GM21737 (cell line): ENCODE measurements around the gene ADAM22.

Experiments
- ATAC-seq: cut with Tn5 transposase; IDR thresholded peaks from one replicate; pipeline ENCODE4 v1.9.1; 2021; ENCODE audit warnings: mild to moderate bottlenecking, moderate library complexity; ENCODE audit not compliant: unreplicated experiment

Gene ADAM22

DNA sequence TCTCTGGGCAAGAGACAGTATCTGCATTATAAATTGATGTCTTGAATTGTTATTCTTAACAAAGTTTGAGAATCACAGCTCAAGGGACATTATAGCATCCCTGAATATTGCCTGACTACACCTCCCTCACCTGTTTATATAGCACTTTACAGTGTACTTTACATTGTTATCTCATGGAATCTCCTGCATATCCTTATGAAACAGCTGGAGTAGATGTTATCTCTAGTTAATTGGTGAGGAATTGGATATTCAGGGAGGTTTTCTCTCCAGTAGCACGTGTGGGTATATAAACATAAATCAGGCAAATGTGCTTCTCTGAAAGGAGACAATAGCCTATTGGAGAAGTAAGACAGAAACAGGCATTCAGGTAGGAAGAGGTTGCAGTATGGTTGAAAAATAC is 168.6 kb downstream of the ADAM22 start:
- ATAC-seq = no peak

DNA sequence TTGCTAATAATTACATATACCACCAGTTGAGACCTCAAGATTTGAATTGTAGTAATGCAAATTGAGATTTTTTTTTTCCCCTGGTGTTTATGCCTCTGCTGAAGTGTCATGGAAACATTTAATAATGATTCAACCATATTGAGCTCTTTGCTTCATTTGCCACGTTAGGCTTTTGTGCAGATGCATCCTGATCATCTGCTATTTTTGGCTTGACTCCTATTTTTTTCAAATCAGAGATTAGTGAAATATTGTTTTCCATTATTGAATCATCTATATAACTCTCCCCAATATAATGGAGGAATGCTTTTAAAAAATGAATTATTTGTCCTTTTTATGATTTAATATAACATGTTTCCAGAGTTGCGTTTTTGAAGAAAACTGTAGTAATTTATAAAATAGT is 170.7 kb downstream of the ADAM22 start:
- no peak for ATAC-seq

DNA sequence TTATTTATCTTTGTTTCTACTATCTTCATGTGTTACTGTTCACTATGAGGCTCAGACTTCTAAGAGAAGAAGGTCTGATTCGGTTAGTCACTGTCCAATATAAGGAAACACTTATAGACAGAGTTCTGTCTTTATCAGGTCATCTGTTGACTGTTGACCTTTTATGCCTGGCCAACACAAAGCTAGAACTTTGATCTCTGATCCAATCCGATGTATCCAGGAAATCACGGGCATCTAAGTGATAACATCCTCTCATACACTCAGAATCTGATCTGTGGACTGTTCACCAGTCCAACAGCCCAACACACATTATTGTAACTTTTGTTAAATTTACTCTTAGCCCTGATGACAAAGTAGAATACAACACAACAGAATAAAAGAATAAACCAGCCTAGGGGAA is 171.2 kb downstream of the ADAM22 start:
- no peak for ATAC-seq

DNA sequence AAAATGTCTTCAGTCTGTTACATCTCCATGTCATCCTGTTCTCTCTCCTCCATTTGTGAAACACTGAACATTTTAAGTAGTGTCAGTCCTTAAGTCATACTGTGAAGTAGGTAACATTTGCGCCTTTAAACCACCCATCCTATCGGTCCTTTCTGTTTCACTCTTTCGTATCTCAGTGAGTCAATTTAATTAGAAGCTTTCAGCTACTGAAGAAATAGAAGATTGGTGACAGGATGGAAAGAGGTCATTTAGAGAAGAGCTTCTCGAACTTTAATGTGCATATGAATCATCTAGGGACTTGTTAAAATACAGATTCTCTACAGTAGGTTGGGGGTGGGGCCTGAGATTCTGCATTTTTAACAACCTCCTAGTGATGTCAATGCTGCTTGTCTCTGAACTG is 172.4 kb downstream of the ADAM22 start:
- no peak for ATAC-seq

DNA sequence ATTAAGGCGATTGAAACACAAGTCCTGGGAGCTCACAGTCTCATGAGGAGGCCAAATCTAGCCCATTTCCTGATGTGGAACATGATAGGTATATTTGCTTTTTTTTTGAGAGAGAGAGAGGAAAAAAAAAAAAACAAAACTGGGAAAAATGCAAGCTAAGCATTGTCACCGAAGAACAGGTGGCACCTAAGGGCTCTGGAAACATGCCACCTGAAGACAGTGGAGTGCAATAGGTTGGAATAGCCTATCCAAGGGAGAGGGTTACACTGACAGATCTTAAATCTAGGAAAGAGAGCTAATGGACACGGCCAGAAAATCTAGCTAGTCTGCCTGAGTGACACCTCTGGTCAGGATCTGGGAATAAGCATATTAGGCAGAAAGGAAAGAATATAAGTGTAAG is 175.6 kb downstream of the ADAM22 start:
- ATAC-seq = no peak

DNA sequence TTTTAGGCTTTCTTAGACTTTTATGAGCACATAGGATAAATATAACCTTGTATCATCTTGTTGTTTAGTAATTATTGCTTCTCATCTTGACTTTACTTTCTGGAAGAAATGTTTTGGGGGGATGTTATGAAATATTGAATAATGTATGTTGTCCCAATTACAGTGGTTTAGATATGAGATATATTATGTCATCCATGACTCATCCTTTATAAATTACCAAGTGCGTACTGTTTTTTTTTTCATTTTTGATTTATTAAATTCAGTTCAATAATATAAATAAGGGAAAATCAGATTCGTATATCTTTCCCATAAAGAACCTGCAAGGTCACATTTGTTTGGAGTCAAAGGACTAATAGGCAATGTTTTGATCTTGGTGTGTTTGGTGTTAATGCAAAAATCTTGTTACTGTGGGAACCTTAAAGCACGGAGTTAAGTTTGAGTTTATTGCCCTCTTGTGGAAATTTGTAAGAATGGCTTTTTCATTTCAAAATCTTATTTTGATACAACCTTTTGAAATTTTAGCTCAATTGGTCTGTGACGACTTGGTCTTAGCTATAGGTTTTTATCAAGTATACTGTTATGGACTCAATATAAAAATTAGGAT is 177.2 kb downstream of the ADAM22 start:
- no peak for ATAC-seq

DNA sequence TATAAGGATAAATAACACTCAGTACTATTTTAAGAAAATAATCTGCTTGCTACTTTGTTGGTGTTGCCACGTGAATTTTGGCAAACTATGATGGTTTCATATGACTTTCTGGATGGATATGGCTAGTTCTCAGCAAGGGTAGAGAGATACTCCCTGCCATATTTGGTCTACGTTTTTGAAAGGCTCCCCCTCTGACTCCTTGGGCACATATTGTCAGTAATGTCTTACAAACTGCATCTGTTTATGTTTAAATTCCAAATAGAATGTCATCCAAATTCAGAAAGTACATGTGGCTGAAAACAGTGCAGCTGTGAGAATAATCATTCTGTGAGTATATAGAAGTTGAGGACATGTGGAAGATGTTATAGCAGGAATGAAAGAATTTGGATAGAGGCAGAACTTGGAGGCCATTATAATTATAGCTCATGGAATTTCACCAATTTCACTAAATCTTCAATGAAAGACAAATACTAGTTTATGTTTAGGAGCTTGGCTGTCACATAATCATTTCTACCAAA is 178.0 kb downstream of the ADAM22 start:
- no peak for ATAC-seq

DNA sequence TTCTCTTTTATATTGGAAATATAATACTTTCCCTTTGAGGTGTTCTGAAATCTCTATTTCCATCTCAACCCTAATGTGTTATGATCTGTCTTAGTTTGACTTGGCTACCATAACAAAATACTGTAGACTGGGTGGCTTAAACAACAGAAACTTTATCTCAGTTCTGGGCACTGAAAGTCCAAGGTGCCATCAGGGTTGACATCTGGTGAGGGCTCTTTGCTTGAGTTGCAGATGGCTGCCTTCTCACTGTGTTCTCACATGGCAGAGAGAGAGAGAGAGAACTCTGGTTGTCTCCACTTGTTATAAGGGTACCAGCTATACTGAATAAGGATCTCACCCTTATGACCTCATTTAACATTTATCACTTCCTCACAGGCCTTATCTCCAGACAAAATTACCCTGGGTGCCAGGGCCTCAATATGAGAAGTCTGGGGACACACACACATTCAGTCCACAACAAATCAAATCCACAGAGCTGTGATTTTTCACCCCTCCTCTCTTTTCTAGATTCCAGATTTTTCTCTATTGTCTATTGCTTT is 181.3 kb downstream of the ADAM22 start:
- no peak for ATAC-seq

DNA sequence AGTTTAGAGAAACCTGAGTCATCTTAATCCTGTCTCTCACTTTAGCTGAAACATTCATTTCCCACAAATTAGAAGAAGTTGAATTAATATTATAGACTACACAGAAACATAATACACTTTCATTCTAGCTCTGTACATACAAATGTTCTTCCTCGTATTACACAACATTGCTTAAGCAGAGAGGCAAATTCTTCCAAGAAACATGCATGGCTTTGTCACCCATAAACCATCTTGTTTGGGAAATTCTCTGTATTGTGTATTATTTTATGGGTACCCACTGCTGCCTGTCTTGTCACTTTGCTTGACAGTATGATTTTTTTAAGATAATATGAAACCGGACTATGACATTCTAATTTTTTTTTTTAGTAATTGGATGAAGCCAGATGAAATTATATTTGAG is 181.8 kb downstream of the ADAM22 start:
- no peak for ATAC-seq

DNA sequence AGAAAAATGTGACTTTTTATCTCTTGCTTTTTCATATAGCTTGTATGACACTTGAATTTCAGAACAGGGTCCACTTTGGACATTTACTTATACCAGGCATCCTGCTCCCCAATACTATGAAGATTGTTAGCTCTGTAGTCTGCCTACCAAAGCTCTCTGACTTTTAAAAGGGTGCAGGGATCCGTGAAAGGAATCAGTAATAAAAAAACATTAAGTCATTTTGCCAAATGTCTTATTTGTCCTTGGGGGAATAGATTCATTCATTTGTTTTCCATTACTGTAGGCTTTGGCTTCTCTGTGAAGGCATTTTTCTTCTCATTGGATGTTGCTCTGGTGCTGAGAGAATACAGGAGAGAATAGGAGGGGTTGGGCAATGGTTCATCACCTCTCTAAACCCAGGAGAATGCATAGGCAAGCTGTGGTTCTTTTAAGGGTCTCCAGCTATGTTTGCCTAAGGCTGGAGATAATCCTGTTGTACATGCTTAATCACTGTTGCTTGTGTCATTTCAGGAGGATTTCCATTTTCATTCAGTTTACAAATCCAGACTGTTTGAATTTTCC is 182.3 kb downstream of the ADAM22 start:
- no peak for ATAC-seq

DNA sequence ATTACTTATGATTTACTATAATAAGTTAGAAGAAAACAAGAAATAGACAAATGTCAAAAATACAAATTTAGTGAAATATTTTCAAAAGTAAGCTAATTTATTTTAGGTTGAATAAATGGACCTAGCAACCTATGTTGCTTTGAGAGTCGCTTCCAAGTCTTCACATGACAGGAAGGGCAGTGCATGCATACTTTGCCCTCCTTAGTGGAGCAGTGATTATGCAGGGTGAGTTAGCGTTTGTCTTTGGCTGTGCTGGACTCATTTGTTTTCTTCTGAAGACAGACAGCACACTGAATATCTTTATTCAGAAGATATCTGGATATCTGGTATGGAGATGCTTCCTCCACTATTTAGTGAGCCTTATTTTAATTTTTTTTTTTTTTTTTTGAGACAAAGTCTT is 183.3 kb downstream of the ADAM22 start:
- ATAC-seq = no peak

DNA sequence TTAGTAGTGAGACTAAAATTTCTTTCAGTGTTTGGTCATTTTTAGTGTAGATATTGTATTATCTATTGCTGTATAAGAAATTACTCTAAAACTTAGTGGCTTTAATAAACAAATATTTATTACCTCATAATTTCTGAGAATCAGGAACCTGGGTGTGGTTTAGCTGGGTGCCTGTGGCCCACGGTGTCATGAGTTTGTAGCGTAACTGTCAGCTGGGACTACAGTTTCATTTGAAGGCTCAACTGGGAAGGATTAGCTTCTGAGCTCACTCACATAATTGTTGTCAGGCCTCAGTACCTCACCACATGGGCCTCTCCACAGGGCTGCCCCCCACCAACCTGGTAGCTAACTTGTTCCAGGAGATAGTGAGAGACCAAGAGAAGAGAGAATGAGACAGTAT is 187.3 kb downstream of the ADAM22 start:
- ATAC-seq = no peak

DNA sequence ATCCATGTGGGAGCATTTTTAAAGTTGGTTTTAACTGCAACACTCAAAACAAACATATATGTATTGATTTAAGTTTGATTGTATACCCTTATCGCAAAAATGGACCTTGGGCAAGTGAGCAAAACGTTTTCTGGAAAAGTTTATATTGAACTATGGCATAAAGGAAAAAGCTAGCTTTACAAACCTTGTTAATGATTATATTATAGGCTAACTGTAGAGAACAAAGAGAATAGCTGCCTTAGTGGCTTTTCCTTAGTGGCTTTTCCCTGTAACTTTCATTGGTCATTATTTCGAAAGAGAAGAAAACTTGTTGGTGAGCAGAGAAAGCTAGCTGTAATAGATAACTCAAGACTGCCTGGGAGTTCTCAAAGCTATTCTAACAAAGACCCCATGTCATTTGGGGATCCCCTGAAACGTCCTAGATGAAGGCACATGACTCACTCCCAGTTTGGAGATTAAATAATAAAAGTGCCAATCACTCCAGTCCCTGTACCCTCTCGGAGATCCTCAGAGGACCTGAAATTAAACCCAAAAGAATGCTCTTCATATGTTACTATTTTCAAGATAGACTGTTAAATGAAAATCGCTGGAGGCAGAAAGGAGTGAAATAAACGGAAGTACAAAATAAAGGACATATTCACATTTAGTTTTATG is 193.7 kb downstream of the ADAM22 start:
- no peak for ATAC-seq

DNA sequence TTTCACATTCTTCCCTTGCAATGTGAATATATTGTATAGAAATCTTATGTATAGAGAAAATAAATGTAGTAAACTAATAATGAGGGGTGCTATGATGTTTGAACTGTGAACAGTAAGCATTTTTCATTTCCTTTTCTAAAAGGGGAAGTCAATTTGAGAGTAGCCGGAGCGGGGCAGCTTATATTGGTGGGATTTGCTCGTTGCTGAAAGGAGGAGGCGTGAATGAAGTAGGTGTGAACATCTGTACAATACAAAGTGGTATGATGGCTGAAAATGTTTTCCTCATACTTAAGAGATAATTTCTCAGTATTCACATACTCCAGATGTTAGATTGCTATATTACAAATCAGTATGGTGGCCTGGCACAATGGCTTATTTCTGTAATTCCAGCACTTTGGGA is 198.7 kb downstream of the ADAM22 start:
- ATAC-seq = no peak

DNA sequence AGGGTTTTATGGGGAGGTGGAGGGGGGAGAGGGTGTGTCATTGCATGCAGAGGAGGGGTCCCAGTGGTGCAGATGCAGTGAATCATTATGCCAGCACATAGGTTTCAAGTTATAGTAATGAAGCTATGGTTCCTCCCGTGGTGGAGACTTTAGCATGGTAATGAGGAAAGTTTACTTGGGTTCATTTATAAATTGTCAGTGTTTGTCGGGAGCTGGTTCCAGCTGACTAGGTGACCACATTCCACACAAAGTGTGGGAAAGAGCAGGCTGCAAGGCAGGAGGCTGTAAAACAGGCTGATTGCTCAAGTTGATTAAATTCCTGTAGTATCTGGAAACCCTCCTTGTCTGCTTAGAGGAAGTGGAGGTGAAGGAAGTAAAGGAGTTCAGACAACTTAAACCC is 206.9 kb downstream of the ADAM22 start:
- ATAC-seq = no peak

DNA sequence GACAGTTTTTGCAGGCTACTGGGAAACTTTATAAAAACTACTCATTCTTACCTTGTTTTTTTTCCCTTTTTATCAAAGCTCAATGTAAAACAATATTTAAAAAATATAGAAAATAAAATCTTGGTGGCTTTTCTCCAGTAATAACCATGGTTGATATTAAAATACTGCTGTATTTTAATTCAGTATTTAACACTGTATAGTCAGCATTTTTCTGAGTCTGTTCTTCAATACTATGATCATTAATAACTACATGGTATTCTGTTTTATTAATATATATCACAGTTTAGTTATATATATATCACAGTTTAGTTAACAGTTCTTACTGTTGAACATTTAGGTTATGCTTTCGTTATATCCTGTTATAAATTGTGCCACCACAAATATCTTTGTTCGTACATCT is 207.4 kb downstream of the ADAM22 start:
- ATAC-seq = no peak

DNA sequence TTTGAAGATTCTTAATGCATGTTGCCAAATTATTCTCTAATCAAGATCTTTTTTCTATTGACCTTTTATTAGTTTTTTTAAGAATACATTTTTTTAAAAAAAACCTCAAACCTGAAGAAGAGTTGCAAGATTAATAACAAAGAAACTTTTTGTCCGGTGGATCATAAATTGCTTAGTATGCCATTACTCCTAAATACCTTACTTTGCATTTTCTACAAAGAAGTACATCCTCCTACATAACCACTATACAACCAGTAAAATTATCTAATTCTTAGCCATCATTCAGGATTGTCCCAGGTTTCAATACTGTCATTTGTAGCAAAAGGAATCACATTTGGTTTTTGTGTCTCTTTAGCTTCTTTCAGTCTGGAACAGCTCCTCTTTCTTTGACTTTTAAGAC is 207.9 kb downstream of the ADAM22 start:
- no peak for ATAC-seq

DNA sequence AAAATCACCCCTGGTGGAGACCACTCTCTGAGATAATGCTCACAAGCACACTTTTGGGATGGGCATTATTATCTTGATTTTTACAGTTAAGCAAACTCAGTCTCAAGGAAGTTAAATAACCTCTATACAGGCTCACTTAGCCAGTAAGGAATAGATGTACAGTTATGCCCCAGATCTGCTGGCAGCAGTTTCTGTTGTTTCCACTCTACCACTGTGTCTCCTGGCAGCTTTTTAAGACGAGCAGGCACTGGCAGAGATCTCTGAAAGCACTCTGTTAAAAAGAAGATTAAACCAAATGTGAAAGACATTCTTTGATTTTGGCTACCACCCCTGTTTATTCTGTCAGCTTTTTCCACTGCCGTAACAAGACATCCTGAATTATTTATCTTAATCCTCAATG is 212.6 kb downstream of the ADAM22 start:
- no peak for ATAC-seq

DNA sequence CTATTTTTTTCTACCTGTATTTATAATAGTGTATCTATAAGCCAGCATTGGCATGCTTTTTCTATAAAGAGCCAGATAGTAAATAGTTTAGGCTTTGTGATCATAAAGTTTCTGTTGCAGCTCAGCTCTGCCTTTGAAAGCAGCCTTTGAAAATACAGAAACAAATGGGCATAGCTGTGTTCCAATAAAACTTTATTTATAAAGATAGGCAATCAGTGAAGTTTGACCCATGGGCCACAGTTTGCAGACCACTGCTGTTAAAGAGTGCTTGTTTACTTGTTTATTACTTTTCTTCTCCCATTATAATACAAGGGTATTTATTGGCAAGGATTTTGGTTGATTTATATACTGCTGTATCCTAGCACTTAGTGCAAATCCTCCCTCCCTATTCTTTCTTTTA is 213.3 kb downstream of the ADAM22 start:
- ATAC-seq = no peak

DNA sequence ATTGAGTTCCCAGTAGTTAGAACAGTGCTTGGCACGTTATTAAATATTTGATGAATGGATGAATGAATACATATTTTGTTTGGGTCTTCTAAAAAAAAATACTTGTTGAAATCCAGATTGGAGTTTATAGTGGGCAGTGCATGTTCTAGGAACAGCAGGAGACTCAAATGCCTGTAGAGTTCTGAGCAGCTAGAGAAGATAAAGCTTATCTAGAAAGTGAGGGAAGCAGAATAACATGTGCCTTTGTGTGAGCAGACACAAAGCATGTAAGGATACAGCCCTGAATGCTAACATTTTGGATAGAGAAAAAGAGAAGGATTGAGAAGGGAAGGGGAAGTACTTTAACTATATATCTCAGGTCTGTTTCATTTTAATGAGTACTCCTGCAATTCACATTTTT is 213.9 kb downstream of the ADAM22 start:
- no peak for ATAC-seq

DNA sequence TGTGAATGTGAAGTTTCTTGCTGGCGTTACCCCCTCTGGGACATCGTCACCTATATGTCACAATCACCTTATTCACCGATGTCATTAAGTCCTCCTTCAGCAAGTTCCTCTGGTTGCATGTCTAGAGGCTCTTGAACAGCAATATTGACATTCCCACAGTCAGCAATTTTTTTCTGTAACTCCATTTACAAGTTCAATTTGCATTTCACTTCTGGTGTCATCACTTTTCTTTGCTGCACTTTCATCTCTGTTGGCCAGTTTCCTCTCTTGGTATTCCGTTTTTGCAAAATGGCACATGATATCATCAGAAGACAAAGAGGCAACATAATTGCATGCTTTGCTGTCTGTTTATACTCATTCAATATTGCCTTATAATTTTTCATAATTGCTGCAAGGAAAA is 216.0 kb downstream of the ADAM22 start:
- ATAC-seq = no peak

DNA sequence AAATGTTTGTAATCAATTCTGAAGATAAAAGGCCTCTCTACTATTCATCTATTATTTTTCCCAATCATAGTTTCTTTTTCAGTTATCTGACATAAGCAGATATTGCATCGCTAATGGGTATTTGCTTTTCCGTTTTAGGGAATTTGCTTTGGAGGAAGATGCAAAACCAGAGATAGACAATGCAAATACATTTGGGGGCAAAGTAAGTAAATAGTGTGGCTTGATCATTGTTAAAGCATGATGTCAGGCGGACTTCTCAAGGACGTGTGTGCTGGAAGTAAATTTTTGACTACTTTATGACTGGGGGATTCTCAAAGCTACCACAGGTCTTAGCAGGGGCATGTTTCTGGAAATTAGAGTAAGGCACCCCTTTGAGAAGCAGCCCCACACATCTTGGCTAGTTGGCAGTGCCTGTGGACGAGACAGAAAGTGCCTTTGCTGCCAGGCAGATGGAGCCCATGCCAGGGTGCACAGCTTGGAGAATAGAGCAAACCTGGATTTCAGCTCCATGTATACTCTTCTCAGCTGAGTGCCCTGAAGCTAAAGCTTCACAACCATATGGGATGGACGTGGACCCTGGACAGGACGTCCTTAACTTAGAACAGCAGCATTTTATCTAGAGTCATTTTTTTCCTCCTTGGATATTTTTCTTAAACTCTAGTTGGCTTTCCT is 217.2 kb downstream of the ADAM22 start:
- ATAC-seq = no peak
